A549 (cell line): ENCODE data around the gene PRSS37.

Experiments used
- BHLHE40 ChIP-seq: IDR thresholded peaks from 2 replicates; pipeline ENCODE4 v1.6.1; 2012; ENCODE audit warnings: low read depth, low read length, inconsistent platforms
- CEBPB ChIP-seq, 2 experiments: fragments of >200 bp in 1 of 2; sonication (Bioruptor Twin) in 1 of 2; formaldehyde crosslinking in 1 of 2; IDR thresholded peaks; 2 replicates each; pipeline ENCODE4 v1.6.1; 2012 to 2016
- CHD4 ChIP-seq: fragments of 200-600 bp; sonication (generic); IDR thresholded peaks from 2 replicates; pipeline ENCODE4 v1.6.1; 2016; ENCODE audit warnings: antibody characterized with exemption, mild to moderate bottlenecking, borderline replicate concordance
- CTCF ChIP-seq: fragments of >200 bp; sonication (Bioruptor Twin); formaldehyde crosslinking; IDR thresholded peaks from 3 replicates; pipeline ENCODE4 v1.5.1; 2016
- FOSL2 ChIP-seq, 2 experiments: fragments of 450-650 bp in 1 of 2; fragments of >200 bp in 1 of 2; sonication (Bioruptor Twin) in 1 of 2; formaldehyde crosslinking; IDR thresholded peaks; 2 replicates each; pipeline versions ENCODE4 v1.5.0 to v1.6.1; 2016 to 2020; ENCODE audit warnings: mild to moderate bottlenecking in 1 of 2, moderate library complexity in 1 of 2
- HMGXB4 ChIP-seq: fragments of 250-450 bp; sonication (Bioruptor Pico); IDR thresholded peaks from 2 replicates; pipeline ENCODE4 v1.5.0; 2021; ENCODE audit warnings: mild to moderate bottlenecking, moderate library complexity, borderline replicate concordance
- HOXA7 ChIP-seq: fragments of 250-450 bp; sonication (Bioruptor Pico); IDR thresholded peaks from 2 replicates; pipeline ENCODE4 v1.5.0; 2020; ENCODE audit warnings: mild to moderate bottlenecking, moderate library complexity
- JUN ChIP-seq, 2 experiments: fragments of >200 bp; sonication (Bioruptor Twin); formaldehyde crosslinking; IDR thresholded peaks; 2 replicates in 1 of 2; 3 replicates in 1 of 2; pipeline ENCODE4 v1.6.1; 2016 to 2017
- PBX3 ChIP-seq: IDR thresholded peaks from 2 replicates; pipeline ENCODE4 v1.6.1; 2012
- RCOR1 ChIP-seq: fragments of 150-350 bp; IDR thresholded peaks from 2 replicates; pipeline ENCODE4 v1.6.1; 2014; ENCODE audit warnings: antibody characterized with exemption, low read length, low read depth
- REST ChIP-seq: fragments of 200-600 bp; sonication (generic); IDR thresholded peaks from 2 replicates; pipeline ENCODE4 v1.6.1; 2016; ENCODE audit warnings: antibody characterized with exemption, mild to moderate bottlenecking, moderate library complexity
- RFX5 ChIP-seq: fragments of 450-650 bp; IDR thresholded peaks from 2 replicates; pipeline ENCODE4 v1.7.1; 2014; ENCODE audit warnings: antibody characterized with exemption, mild to moderate bottlenecking, moderate library complexity
- RNF2 ChIP-seq: fragments of 200-600 bp; sonication (generic); IDR thresholded peaks from 2 replicates; pipeline ENCODE4 v1.6.1; 2016; ENCODE audit warnings: low read depth, mild to moderate bottlenecking, antibody characterized with exemption, moderate library complexity, borderline replicate concordance

- TF ChIP-seq RNF2, result no peak
- no peak for TF ChIP-seq CTCF
- TF ChIP-seq RCOR1, result no peak
- no peak for TF ChIP-seq CHD4
- no peak for TF ChIP-seq RFX5
- TF ChIP-seq JUN (IDR thresholded peaks at IDR 0.05), result no peak
- TF ChIP-seq REST, result no peak
- TF ChIP-seq PBX3, result no peak
- no peak for TF ChIP-seq CEBPB (IDR thresholded peaks at IDR 0.05)
- no peak for TF ChIP-seq HMGXB4 (CRISPR knock-in tag)
- no peak for TF ChIP-seq BHLHE40
- TF ChIP-seq HOXA7 (CRISPR knock-in tag), result no peak
- TF ChIP-seq FOSL2 (IDR thresholded peaks at IDR 0.05), result no peak
- no peak for TF ChIP-seq FOSL2 (CRISPR knock-in tag; IDR thresholded peaks at IDR 0.05)
These were observed 48.0 kb upstream of the PRSS37 start for GRCh38 chr7:141889321-141889720.
